HEK293 (cell line): ENCODE measurements around the gene TMEM255B.
"Not testable (repeated sequence)": the region's sequence is repeated elsewhere in the genome, so short reads cannot be mapped to it uniquely, and the experiment has no call there.

Experiments used
- CTCF ChIA-PET: fragments of 350-600 bp; formaldehyde crosslinking; extraction: SDS; loops from one replicate; lab custom pipeline; 2021; ENCODE audit warnings: antibody characterized with exemption; lab: Yijun Ruan, JAX
- POLR2A ChIA-PET: fragments of 300-600 bp; formaldehyde crosslinking; extraction: SDS; loops from one replicate; lab custom pipeline; 2020; ENCODE audit warnings: antibody characterized with exemption, inconsistent platforms; lab: Yijun Ruan, JAX
- H3K27ac ChIP-seq: fragments of 200-500 bp; sonication (Bioruptor generic); 2 replicates; pipeline ENCODE4 v1.5.1; 2014; ENCODE audit warnings: low read depth, low read length, control low read depth, inconsistent platforms; ENCODE audit errors: extremely low read depth
- H3K36me3 ChIP-seq, 2 experiments: fragments of 200-500 bp in 1 of 2; sonication (Bioruptor generic) in 1 of 2; 1 replicate in 1 of 2; 2 replicates in 1 of 2; pipeline ENCODE4 v1.5.1; 2014 to 2017; ENCODE audit warnings: inconsistent platforms in 2 of 2, low read length in 2 of 2; ENCODE audit not compliant: control insufficient read depth in 2 of 2, insufficient read depth in 1 of 2
- H3K4me1 ChIP-seq: fragments of 200-500 bp; sonication (Bioruptor generic); 2 replicates; pipeline ENCODE4 v1.5.1; 2014; ENCODE audit warnings: mild to moderate bottlenecking, low read length, inconsistent platforms; ENCODE audit not compliant: control insufficient read depth, insufficient read depth
- H3K4me3 ChIP-seq: 2 replicates; pipeline ENCODE4 v1.5.1; 2011; ENCODE audit warnings: low read depth, mild to moderate bottlenecking, control low read depth, low read length, moderate library complexity
- H3K9me3 ChIP-seq: fragments of 200-500 bp; sonication (Bioruptor generic); 2 replicates; pipeline ENCODE4 v1.5.1; 2014; ENCODE audit warnings: low read depth, low read length, inconsistent platforms; ENCODE audit not compliant: control insufficient read depth, insufficient read depth
- GFI1B ChIP-seq: fragments of 450-650 bp; formaldehyde crosslinking; IDR thresholded peaks from 2 replicates; pipeline ENCODE4 v1.5.1; 2016; ENCODE audit warnings: missing biosample characterization, missing genetic modification characterization
- PRDM4 ChIP-seq: fragments of 450-650 bp; formaldehyde crosslinking; IDR thresholded peaks from 2 replicates; pipeline ENCODE4 v1.5.1; 2017; ENCODE audit warnings: missing biosample characterization, missing genetic modification characterization
- YY1 ChIP-seq: fragments of 450-650 bp; formaldehyde crosslinking; IDR thresholded peaks from 2 replicates; pipeline ENCODE4 v1.5.1; 2018; ENCODE audit warnings: missing biosample characterization, missing genetic modification characterization
- ZBTB6 ChIP-seq: fragments of 450-650 bp; formaldehyde crosslinking; IDR thresholded peaks from 2 replicates; pipeline ENCODE4 v1.5.1; 2017; ENCODE audit warnings: missing biosample characterization, missing genetic modification characterization
- ZNF112 ChIP-seq: fragments of 450-650 bp; formaldehyde crosslinking; IDR thresholded peaks from 2 replicates; pipeline ENCODE4 v1.5.0; 2017; ENCODE audit warnings: missing biosample characterization, missing genetic modification characterization
- ZNF211 ChIP-seq: fragments of 450-650 bp; formaldehyde crosslinking; IDR thresholded peaks from 2 replicates; pipeline ENCODE4 v1.5.1; 2016; ENCODE audit warnings: low read depth, missing biosample characterization, missing genetic modification characterization
- ZNF223 ChIP-seq: fragments of 450-650 bp; formaldehyde crosslinking; IDR thresholded peaks from 2 replicates; pipeline ENCODE4 v1.5.1; 2016; ENCODE audit warnings: missing biosample characterization, missing genetic modification characterization
- ZNF302 ChIP-seq: fragments of 450-650 bp; formaldehyde crosslinking; IDR thresholded peaks from 2 replicates; pipeline ENCODE4 v1.5.1; 2016; ENCODE audit warnings: missing biosample characterization, missing genetic modification characterization, low read depth
- ZNF311 ChIP-seq: fragments of 450-650 bp; formaldehyde crosslinking; IDR thresholded peaks from 2 replicates; pipeline ENCODE4 v1.5.1; 2017; ENCODE audit warnings: missing biosample characterization, missing genetic modification characterization, borderline replicate concordance
- ZNF391 ChIP-seq: fragments of 450-650 bp; formaldehyde crosslinking; IDR thresholded peaks from 2 replicates; pipeline ENCODE4 v1.5.1; 2016; ENCODE audit warnings: low read depth, missing biosample characterization, missing genetic modification characterization, borderline replicate concordance
- ZNF449 ChIP-seq: fragments of 450-650 bp; formaldehyde crosslinking; IDR thresholded peaks from 2 replicates; pipeline ENCODE4 v1.5.1; 2017; ENCODE audit warnings: missing biosample characterization, mild to moderate bottlenecking, missing genetic modification characterization, moderate library complexity
- ZNF626 ChIP-seq: fragments of 450-650 bp; sonication (Bioruptor Pico); formaldehyde crosslinking; IDR thresholded peaks from 2 replicates; pipeline ENCODE4 v1.5.1; 2018; ENCODE audit warnings: missing biosample characterization, missing genetic modification characterization, inconsistent platforms
- ZNF660 ChIP-seq: fragments of 450-650 bp; IDR thresholded peaks from 2 replicates; pipeline ENCODE4 v1.5.1; 2018; ENCODE audit warnings: missing biosample characterization, mild to moderate bottlenecking, missing genetic modification characterization
- ZSCAN23 ChIP-seq: fragments of 450-650 bp; formaldehyde crosslinking; IDR thresholded peaks from 2 replicates; pipeline ENCODE4 v1.5.1; 2016; ENCODE audit warnings: missing biosample characterization, missing genetic modification characterization
- ZSCAN4 ChIP-seq: fragments of 450-650 bp; formaldehyde crosslinking; IDR thresholded peaks from 2 replicates; pipeline ENCODE4 v1.5.1; 2017; ENCODE audit warnings: missing biosample characterization, missing genetic modification characterization
- TF ChIP-seq, protein P1 (sequence below): fragments of 450-650 bp; formaldehyde crosslinking; IDR thresholded peaks from 2 replicates; pipeline ENCODE4 v1.5.1; 2016; ENCODE audit warnings: missing biosample characterization, missing genetic modification characterization

The TMEM255B gene

DNA sequence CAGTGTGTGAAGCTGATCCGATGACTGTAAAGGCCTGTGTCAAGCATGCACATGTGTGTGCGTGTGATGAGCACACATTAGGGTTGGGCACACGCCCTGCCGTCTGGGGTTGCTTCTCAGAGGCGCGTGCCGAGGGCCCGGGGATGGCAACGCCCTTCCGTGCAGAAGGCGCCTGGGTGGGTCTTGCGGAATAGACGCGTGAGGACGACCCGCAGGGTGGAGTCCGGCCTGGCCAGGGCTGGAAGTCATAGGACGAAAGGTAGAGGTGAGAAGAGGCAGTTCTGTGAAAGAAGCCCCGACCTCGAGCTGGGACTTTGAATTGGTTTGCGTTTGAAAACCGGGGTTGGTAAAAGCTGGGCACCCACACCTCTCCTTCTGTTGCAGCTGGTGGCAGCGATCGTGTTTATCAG lies 35.7 kb downstream of the TMEM255B start:
- H3K36me3 ChIP-seq: no peaks in the 10 kb centered on the region
- no peaks in the 10 kb centered on the region for H3K4me1 ChIP-seq
- POLR2A ChIA-PET: interaction anchor here (0.5 kb wide), 1 partner anchor 100 kb away, joined by 3 read pairs; no protein-coding TSS in a partner anchor
- CTCF ChIA-PET: no interaction called here
- no peak for TF ChIP-seq GFI1B (tag by site-specific recombination)
- no peak for TF ChIP-seq PRDM4 (tag by site-specific recombination)
- no peak for TF ChIP-seq ZNF302 (tag by site-specific recombination)
- no peak for TF ChIP-seq ZNF626 (tag by site-specific recombination)
- no peak for TF ChIP-seq ZNF391 (tag by site-specific recombination)
- TF ChIP-seq ZSCAN23: no peak
- no peak for TF ChIP-seq ZNF449 (tag by site-specific recombination)
- no peak for TF ChIP-seq YY1
- no peak for TF ChIP-seq ZBTB6
- TF ChIP-seq ZNF112: no peak
- TF ChIP-seq, protein P1, sequence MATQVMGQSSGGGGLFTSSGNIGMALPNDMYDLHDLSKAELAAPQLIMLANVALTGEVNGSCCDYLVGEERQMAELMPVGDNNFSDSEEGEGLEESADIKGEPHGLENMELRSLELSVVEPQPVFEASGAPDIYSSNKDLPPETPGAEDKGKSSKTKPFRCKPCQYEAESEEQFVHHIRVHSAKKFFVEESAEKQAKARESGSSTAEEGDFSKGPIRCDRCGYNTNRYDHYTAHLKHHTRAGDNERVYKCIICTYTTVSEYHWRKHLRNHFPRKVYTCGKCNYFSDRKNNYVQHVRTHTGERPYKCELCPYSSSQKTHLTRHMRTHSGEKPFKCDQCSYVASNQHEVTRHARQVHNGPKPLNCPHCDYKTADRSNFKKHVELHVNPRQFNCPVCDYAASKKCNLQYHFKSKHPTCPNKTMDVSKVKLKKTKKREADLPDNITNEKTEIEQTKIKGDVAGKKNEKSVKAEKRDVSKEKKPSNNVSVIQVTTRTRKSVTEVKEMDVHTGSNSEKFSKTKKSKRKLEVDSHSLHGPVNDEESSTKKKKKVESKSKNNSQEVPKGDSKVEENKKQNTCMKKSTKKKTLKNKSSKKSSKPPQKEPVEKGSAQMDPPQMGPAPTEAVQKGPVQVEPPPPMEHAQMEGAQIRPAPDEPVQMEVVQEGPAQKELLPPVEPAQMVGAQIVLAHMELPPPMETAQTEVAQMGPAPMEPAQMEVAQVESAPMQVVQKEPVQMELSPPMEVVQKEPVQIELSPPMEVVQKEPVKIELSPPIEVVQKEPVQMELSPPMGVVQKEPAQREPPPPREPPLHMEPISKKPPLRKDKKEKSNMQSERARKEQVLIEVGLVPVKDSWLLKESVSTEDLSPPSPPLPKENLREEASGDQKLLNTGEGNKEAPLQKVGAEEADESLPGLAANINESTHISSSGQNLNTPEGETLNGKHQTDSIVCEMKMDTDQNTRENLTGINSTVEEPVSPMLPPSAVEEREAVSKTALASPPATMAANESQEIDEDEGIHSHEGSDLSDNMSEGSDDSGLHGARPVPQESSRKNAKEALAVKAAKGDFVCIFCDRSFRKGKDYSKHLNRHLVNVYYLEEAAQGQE (tag by site-specific recombination): no peak
- TF ChIP-seq ZNF211 (tag by site-specific recombination): no peak
- TF ChIP-seq ZNF311 (tag by site-specific recombination): no peak
- no peak for TF ChIP-seq ZSCAN4 (tag by site-specific recombination)
- TF ChIP-seq ZNF660 (tag by site-specific recombination): no peak
- TF ChIP-seq ZNF223 (tag by site-specific recombination): no peak
- no peaks in the 10 kb centered on the region for H3K9me3 ChIP-seq
- no peak overlapping the region for H3K27ac ChIP-seq
- no peak overlapping the region for H3K4me3 ChIP-seq

GRCh38 chr13:113795362-113795761 lies 36.3 kb downstream of the TMEM255B start:
- POLR2A ChIA-PET, H3K27ac ChIP-seq, H3K4me3 ChIP-seq, H3K9me3 ChIP-seq, H3K4me1 ChIP-seq, CTCF ChIA-PET, H3K36me3 ChIP-seq: not testable (repeated sequence)
- TF ChIP-seq ZSCAN4 (tag by site-specific recombination): peak; percentile 74
